ENCODE data around the gene TMUB1.

The TMUB1 gene

GRCh38 chr7:151074817-151075661, 8.3 kb downstream of the TMUB1 start:
- DNase-seq (ENCODE audit: low read depth), result no peak
- no peak overlapping the region for H3K4me3 ChIP-seq (ENCODE audit: low read depth, low read length)

GRCh38 chr7:151073990-151074389, 9.3 kb downstream of the TMUB1 start:
- DNase-seq (ENCODE audit: low read depth), result no peak
- no peak overlapping the region for H3K4me3 ChIP-seq (ENCODE audit: low read depth, low read length)

GRCh38 chr7:151071032-151071866, 12.0 kb downstream of the TMUB1 start:
- no peak for DNase-seq (ENCODE audit: low read depth)
- no peak overlapping the region for H3K4me3 ChIP-seq (ENCODE audit: low read depth, low read length)

DNA sequence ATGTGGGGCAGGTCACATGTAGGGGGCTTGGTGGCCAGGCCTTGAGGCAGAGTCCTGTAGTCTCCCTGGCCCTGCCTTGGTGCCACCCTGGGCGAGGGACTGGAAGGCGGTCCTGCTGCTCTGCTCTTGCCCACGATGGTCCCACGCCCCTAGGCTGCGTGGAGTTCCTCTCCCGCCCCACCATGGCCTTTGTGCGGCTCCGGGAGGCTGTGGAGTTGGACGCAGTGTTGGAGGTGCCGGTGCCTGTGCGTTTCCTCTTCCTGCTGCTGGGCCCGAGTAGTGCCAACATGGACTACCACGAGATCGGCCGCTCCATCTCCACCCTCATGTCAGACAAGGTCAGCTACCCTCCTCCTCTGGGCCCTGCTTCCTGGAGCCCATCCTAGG, 12.7 kb downstream of the TMUB1 start:
- no peak overlapping the region for H3K4me3 ChIP-seq (ENCODE audit: low read depth, low read length)
- DNase-seq (ENCODE audit: low read depth), result no peak

GRCh38 chr7:151069841-151070573, 13.3 kb downstream of the TMUB1 start:
- no peak for DNase-seq (ENCODE audit: low read depth)
- H3K4me3 ChIP-seq (ENCODE audit: low read depth, low read length), result no peak overlapping the region

DNA sequence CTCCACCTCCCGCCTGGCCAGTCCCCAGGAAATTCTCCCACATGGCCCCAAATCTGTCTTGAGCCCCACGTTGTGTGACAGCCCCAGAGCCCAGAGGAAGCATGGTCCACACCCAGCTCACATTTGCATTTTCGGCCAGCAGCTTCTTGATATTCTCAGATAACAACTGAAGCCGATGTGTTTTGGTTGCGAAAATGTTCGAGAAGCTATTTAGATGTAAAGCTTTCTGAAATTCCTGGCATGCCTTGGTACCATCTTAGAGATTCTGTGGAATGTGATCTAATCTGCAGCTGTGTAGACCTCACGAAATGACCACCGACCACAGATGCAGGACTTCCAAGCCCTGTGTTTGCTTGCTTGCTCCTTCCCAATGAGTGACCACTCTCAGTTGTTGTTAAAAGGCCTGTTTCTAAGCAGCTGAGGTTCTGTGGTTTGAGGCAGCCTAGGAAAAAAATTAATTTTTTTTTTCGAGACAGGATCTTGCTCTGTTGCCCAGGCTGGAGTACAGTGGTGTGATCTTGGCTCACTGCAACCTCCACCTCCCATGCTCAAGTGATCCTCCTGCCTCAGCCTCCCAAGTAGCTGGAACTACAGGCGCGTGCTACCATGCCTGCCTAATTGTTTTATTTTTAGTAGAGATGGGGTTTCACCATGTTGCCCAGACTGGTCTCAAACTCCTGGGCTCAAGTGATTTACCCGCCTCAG, 15.1 kb downstream of the TMUB1 start:
- H3K4me3 ChIP-seq (ENCODE audit: low read depth, low read length), result no peak overlapping the region
- no peak for DNase-seq (ENCODE audit: low read depth)

- DNase-seq (ENCODE audit: low read depth), result no peak
- no peak overlapping the region for H3K4me3 ChIP-seq (ENCODE audit: low read depth, low read length)
These were observed 16.9 kb downstream of the TMUB1 start for GRCh38 chr7:151066273-151066974.

GRCh38 chr7:151065516-151065915, 17.8 kb downstream of the TMUB1 start:
- DNase-seq (ENCODE audit: low read depth), result no peak
- no peak overlapping the region for H3K4me3 ChIP-seq (ENCODE audit: low read depth, low read length)

GRCh38 chr7:151064993-151065392, 18.3 kb downstream of the TMUB1 start:
- no peak overlapping the region for H3K4me3 ChIP-seq (ENCODE audit: low read depth, low read length)
- DNase-seq (ENCODE audit: low read depth), result no peak

DNA sequence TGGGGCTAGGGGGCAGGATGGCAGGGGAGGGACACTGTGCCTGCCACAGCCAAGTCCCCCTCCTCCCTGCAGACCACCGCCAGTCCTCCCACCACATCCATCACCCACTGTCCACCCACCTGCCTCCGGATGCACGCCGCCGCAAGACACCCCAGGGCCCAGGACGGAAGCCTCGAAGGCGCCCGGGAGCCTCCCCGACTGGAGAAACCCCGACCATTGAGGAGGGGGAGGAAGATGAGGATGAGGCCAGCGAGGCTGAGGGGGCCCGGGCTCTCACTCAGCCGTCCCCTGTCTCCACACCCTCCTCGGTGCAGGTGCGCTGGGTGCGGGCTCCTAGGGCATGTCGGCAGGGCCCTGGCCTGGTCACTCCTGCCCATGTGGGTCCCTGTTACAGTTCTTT, 18.8 kb downstream of the TMUB1 start:
- no peak overlapping the region for H3K4me3 ChIP-seq (ENCODE audit: low read depth, low read length)
- no peak for DNase-seq (ENCODE audit: low read depth)

DNA sequence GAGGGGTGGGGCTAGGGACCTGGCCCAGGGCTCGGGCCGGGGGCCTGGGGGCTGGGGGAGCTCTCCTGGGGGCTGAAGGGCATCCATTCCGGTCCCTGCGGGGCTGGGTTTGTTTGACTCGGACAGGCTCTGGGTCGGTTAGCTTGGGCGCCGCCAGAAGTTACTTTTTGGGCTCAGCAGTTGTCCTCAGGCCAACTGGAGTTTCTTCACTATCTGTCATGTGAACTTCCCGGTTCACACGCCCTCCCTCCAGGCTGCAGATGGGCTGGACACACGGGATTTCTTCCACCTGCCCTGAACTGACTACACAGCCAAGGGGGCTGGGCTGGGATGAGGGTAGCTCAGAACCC, 20.1 kb downstream of the TMUB1 start:
- no peak for DNase-seq (ENCODE audit: low read depth)
- no peak overlapping the region for H3K4me3 ChIP-seq (ENCODE audit: low read depth, low read length)

DNA sequence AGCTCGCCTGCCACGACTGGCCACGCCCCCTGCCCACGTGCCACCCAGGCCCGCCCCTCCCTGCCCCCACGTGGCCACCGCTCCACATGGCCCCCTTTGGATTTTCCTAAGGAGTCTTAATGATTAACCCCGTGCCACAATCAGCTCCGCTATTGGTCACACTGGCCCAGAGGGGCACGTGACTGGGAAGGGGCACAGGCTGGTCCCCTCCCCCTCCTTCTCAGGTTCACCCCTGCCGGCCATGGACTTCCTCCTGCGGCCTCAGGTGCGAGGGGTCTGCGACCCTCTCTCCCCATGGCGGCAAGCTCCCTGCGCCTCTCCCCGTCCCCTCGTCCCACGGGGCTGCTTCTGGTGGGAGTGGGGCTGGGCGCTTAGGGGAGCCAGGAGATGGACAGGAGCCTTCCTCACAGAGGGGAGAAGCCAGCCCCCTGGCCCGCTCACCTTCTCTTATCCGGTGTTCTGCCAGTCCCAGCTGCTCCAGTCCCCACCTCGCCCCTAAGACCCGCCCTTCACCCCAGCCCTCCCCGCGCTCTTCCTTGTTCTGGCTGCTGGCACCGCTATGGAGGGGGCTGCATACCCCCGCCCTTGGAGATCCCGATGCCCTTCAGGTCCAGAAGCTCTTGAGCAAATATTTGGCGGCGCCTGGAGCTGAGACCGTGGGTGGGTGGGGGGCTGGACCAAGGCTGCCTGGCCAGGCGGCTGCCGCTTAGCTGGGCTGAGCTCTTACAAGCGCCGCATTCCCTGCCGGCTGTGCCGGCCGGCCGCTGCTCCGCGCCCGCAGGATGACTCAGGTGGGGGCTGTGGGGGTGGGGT, 20.7 kb downstream of the TMUB1 start:
- DNase-seq (ENCODE audit: low read depth), result no peak
- peak overlapping the region; percentile 20 for H3K4me3 ChIP-seq (ENCODE audit: low read depth, low read length)

DNA sequence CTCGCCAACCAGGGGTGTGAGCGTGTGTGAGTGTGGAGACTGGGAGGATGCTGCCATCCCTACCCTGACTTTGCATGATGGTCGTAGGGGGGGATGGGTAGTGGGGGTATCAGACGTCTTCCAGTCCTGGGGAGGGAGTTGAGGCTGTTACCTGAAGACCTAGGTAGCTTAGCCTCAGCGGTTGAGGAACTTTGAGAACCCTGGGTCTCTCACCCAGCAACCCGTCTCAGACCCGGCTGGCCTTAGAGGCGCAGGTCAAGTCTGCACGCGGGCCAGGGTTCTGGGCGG, 21.2 kb downstream of the TMUB1 start:
- no peak for DNase-seq (ENCODE audit: low read depth)
- peak overlapping the region; percentile 84 for H3K4me3 ChIP-seq (ENCODE audit: low read depth, low read length)

DNA sequence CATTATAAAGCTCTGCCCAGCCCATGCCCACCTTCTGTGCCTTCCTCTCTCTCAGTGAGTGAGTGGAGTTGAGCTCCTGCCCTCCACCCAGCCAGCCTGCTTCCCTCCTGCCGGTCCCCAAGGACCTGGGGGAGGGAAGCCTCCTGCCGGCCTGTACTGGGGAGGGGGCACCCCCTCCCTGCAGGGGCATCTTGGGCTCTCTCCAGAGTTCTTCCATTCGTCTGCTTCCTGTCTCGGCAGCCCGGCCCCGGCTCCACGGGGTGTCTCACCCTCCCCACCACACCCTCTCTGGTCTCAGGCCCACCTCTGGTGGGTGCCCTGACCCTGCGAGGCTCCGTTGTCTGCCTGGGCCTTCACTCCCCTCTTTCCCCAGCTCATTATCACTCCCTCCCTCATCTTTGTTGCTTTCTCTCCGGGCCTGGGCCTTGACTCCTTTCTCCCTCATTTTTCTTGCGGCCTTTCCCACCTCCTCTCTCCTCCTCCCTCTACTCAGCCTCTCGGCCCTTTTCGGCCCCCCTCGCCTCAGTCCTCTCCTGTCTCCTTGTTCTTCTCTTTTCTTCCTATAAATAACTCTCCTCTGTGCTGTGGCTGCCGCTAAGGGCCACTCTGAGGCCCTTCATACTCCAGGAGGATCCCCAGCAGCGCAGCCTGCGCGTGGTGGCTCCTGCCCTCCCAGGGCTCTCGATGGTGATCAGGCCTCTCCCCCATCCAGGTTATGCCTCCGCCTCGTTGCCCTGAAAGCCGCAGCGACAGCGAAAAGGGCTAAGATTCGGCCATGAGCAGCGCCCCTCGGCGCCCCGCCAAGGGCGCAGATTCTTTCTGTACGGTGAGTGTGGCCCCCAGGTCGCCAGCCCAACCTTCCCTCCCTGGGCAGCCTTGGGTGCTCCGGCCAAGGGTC, 21.8 kb downstream of the TMUB1 start:
- no peak for DNase-seq (ENCODE audit: low read depth)
- H3K4me3 ChIP-seq (ENCODE audit: low read depth, low read length), result peak overlapping the region; percentile 84

- peak overlapping the region; percentile 84 for H3K4me3 ChIP-seq (ENCODE audit: low read depth, low read length)
These were observed 22.7 kb downstream of the TMUB1 start for GRCh38 chr7:151060416-151061212.

DNA sequence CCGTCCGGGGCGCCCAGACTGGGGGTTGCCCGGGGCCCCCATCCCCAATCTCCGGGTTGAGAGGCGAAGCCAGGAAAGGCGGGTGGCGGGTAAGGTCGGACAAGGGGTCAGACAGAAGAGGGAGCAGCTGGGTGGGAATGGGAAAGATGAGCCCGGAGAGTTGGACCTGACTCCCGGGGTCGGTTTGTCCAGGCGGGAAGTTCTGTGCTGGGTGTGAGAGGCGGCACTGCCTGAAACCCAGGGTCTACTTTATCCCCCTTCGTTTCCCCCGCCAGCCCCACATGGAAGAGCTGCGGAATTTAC, 23.2 kb downstream of the TMUB1 start:
- no peak for DNase-seq (ENCODE audit: low read depth)
- H3K4me3 ChIP-seq (ENCODE audit: low read depth, low read length), result peak overlapping the region; percentile 84

More at GRCh38 chr7:151060416-151061212, 22.7 kb downstream of the TMUB1 start:
- DNase-seq (ENCODE audit: low read depth), result no peak
